Upper lobe of left lung (tissue), 6 donors: ENCODE measurements around the gene HHLA2. TPM values are rescaled to one million over a fixed set of nuclear protein-coding genes. Genes with fewer than 3 reads are reported as not detected.
"Not testable (repeated sequence)": the region's sequence is repeated elsewhere in the genome, so short reads cannot be mapped to it uniquely, and the experiment has no call there.

Experiments used
- ATAC-seq, 2 donors: fragments of 200-7000 bp; cut with Tn5 transposase; one replicate each; pipeline ENCODE4 v1.9.1; 2022; ENCODE audit warnings: mild to moderate bottlenecking in 2 of 2, moderate library complexity in 2 of 2; ENCODE audit not compliant: low FRiP score in 2 of 2
- DNase-seq, 2 donors: peaks; one replicate each; pipeline ENCODE4 v3.0.0-alpha.2; 2019 to 2020
- H3K27ac ChIP-seq, 4 donors: fragments of 200-600 bp; sonication (generic); one replicate each; pipeline ENCODE4 v1.5.1; 2016 to 2019
- H3K27me3 ChIP-seq, 4 donors: fragments of 200-600 bp; sonication (generic); one replicate each; pipeline ENCODE4 v1.5.1; 2017 to 2019
- H3K36me3 ChIP-seq, 4 donors: fragments of 200-600 bp; sonication (generic); one replicate each; pipeline ENCODE4 v1.5.1; 2016 to 2019
- H3K4me1 ChIP-seq, 4 donors: fragments of 200-600 bp; sonication (generic); one replicate each; pipeline ENCODE4 v1.5.1; 2018 to 2019
- H3K4me3 ChIP-seq, 4 donors: fragments of 200-600 bp; sonication (generic); one replicate each; pipeline ENCODE4 v1.5.1; 2017 to 2019; ENCODE audit warnings: mild to moderate bottlenecking in 2 of 4, moderate library complexity in 1 of 4
- H3K9me3 ChIP-seq, 4 donors: fragments of 200-600 bp; sonication (generic); one replicate each; pipeline ENCODE4 v1.5.1; 2018 to 2019
- CTCF ChIP-seq, 6 experiments: fragments of 450-650 bp in 4 of 6; fragments of 200-600 bp in 2 of 6; sonication (generic) in 2 of 6; IDR thresholded peaks; one replicate each; pipeline ENCODE4 v1.5.1; 2016 to 2019; ENCODE audit warnings: antibody characterized with exemption in 6 of 6
- EP300 ChIP-seq, 4 donors: sonication (generic); formaldehyde crosslinking; IDR thresholded peaks; one replicate each; pipeline ENCODE4 v1.5.1; 2017; ENCODE audit warnings: antibody characterized with exemption in 4 of 4, control low read depth in 2 of 4
- POLR2A ChIP-seq, 4 donors: fragments of 450-650 bp; IDR thresholded peaks; one replicate each; pipeline ENCODE4 v1.5.1; 2016 to 2017; ENCODE audit warnings: antibody characterized with exemption in 4 of 4, mild to moderate bottlenecking in 2 of 4
- POLR2AphosphoS5 ChIP-seq, 2 donors: sonication (generic); formaldehyde crosslinking; IDR thresholded peaks; one replicate each; pipeline ENCODE4 v1.5.1; 2017; ENCODE audit warnings: antibody characterized with exemption in 2 of 2
- WGBS, 2 donors: methylation state at CpG; one replicate each; pipeline ENCODE4 v1.1.5; 2017 to 2018; 5-methylcytosine and 5-hydroxymethylcytosine counted together
- total RNA-seq, 6 donors: library from RNA; depleted of rRNA in 4 of 6; stranded (reverse); fragments of >200 nt in 4 of 6; gene quantifications; one replicate each; pipeline versions ENCODE4 v1.1.0 to v1.2.1, GENCODE V29; 2016 to 2021
- donor health status: DM: no; HTN: no; CAD: no; lungs with moderate emphysema.
- donor health status: DM: no; HTN: yes; CAD: no; lungs with severe emphysema.

Gene HHLA2
- total RNA-seq: 10 to 100 TPM in 1 of 6 donors, 1 to 10 TPM in 3, under 1 TPM in 2; 0.26 to 13.7 (median 3.1) TPM

- WGBS, 2 donors: 74 to 82% methylated on average over 2 of the region's 2 CpGs
- no peak within 1 kb of the TSS for H3K27ac ChIP-seq
- no peak for DNase-seq
Measured at GRCh38 chr3:108296239-108296638, at the start of gene HHLA2. TSS of gene HHLA2 (plus strand) at chr3:108296548. CDS start at chr3:108351814, 55,266 bp downstream.

GRCh38 chr3:108250626-108251025, 45.7 kb upstream of the HHLA2 start:
- 93 to 94% methylated on average over 2 of the region's 2 CpGs for WGBS, 2 donors
- ATAC-seq (no peak), DNase-seq (no peak)
- Histone ChIP-seq H3K27ac (no peak overlapping the region), H3K36me3 (no peaks in the 10 kb centered on the region), H3K4me1 (no peaks in the 10 kb centered on the region), H3K9me3 (no peaks in the 10 kb centered on the region), H3K4me3 (no peak overlapping the region), H3K27me3 (no peaks in the 10 kb centered on the region)
- TF ChIP-seq POLR2A (IDR thresholded peaks at IDR 0.05) (no peak), EP300 (IDR thresholded peaks at IDR 0.05) (no peak), CTCF (IDR thresholded peaks at IDR 0.05) (no peak), POLR2AphosphoS5 (IDR thresholded peaks at IDR 0.05) (no peak)

More at GRCh38 chr3:108296239-108296638, at the start of gene HHLA2:
- H3K4me3 ChIP-seq: no peak within 1 kb of the TSS
- no peak for ATAC-seq
- H3K9me3 ChIP-seq: no peaks in the 10 kb centered on the region
- H3K36me3 ChIP-seq: no peaks in the 10 kb centered on the region
- TF ChIP-seq EP300 (IDR thresholded peaks at IDR 0.05): no peak
- no peak for TF ChIP-seq POLR2A (IDR thresholded peaks at IDR 0.05)
- no peak for TF ChIP-seq POLR2AphosphoS5 (IDR thresholded peaks at IDR 0.05)
- no peak for TF ChIP-seq CTCF (IDR thresholded peaks at IDR 0.05)
- peaks cover 0 to 7% (median 6%) of the 10 kb centered on the region in 4 donors for H3K4me1 ChIP-seq
- no peaks in the 10 kb centered on the region for H3K27me3 ChIP-seq

- ATAC-seq: no peak
Measured at GRCh38 chr3:108251265-108251664, 45.1 kb upstream of the HHLA2 start.

GRCh38 chr3:108251844-108252243, 44.5 kb upstream of the HHLA2 start:
- DNase-seq: no peak
- TF ChIP-seq EP300 (IDR thresholded peaks at IDR 0.05) (no peak), POLR2AphosphoS5 (IDR thresholded peaks at IDR 0.05) (no peak), POLR2A (IDR thresholded peaks at IDR 0.05) (no peak), CTCF (IDR thresholded peaks at IDR 0.05) (no peak)
- Histone ChIP-seq H3K4me1 (no peaks in the 10 kb centered on the region), H3K27me3 (no peaks in the 10 kb centered on the region), H3K27ac (no peak overlapping the region), H3K36me3 (no peaks in the 10 kb centered on the region), H3K4me3 (no peak overlapping the region), H3K9me3 (no peaks in the 10 kb centered on the region)
- no peak for ATAC-seq
- 94 to 96% methylated on average over 1 of the region's 1 CpG for WGBS, 2 donors

More at GRCh38 chr3:108251265-108251664, 45.1 kb upstream of the HHLA2 start:
- no peak for TF ChIP-seq CTCF (IDR thresholded peaks at IDR 0.05)
- no peak for TF ChIP-seq POLR2AphosphoS5 (IDR thresholded peaks at IDR 0.05)
- no peak for TF ChIP-seq POLR2A (IDR thresholded peaks at IDR 0.05)
- TF ChIP-seq EP300 (IDR thresholded peaks at IDR 0.05): no peak
- no peak overlapping the region for H3K4me3 ChIP-seq
- no peaks in the 10 kb centered on the region for H3K4me1 ChIP-seq
- no peaks in the 10 kb centered on the region for H3K36me3 ChIP-seq
- WGBS, 2 donors: 82 to 91% methylated on average over 4 of the region's 4 CpGs
- H3K27ac ChIP-seq: no peak overlapping the region
- no peaks in the 10 kb centered on the region for H3K27me3 ChIP-seq
- no peak for DNase-seq
- H3K9me3 ChIP-seq: no peaks in the 10 kb centered on the region

GRCh38 chr3:108255131-108255530, 41.2 kb upstream of the HHLA2 start:
- DNase-seq (no peak), ATAC-seq (no peak)
- Histone ChIP-seq H3K27ac (no peak overlapping the region), H3K9me3 (no peaks in the 10 kb centered on the region), H3K27me3 (no peaks in the 10 kb centered on the region), H3K4me3 (no peak overlapping the region), H3K36me3 (no peaks in the 10 kb centered on the region), H3K4me1 (no peaks in the 10 kb centered on the region)
- TF ChIP-seq POLR2A (IDR thresholded peaks at IDR 0.05) (no peak), EP300 (IDR thresholded peaks at IDR 0.05) (no peak), POLR2AphosphoS5 (IDR thresholded peaks at IDR 0.05) (no peak), CTCF (IDR thresholded peaks at IDR 0.05) (no peak)

- not testable (repeated sequence) for DNase-seq, H3K27ac ChIP-seq, H3K4me3 ChIP-seq, H3K9me3 ChIP-seq, H3K4me1 ChIP-seq, H3K27me3 ChIP-seq, H3K36me3 ChIP-seq, ATAC-seq
- WGBS, 2 donors: 71 to 82% methylated on average over 5 of the region's 5 CpGs
Measured at GRCh38 chr3:108264534-108265298, 31.6 kb upstream of the HHLA2 start.

- H3K27ac ChIP-seq, H3K9me3 ChIP-seq: not testable (repeated sequence)
- 94 to 99% methylated on average over 3 of the region's 3 CpGs for WGBS, 2 donors
Measured at GRCh38 chr3:108268235-108268634, 28.1 kb upstream of the HHLA2 start.

More at GRCh38 chr3:108268235-108268634, 28.1 kb upstream of the HHLA2 start:
- not testable (repeated sequence) for H3K4me3 ChIP-seq, H3K4me1 ChIP-seq, H3K36me3 ChIP-seq, ATAC-seq, DNase-seq, H3K27me3 ChIP-seq
